Testis (tissue), 3 donors: ENCODE measurements around the gene SLC22A23. TPM values are rescaled to one million over a fixed set of nuclear protein-coding genes. Genes with fewer than 3 reads are reported as not detected.
A peak's percentile ranks its signal among the peaks of the same experiment; 100 is the strongest.

Experiments used
- DNase-seq: peaks from one replicate; pipeline ENCODE4 v3.0.0-alpha.2; 2019
- H3K27ac ChIP-seq, 2 donors: fragments of 200-600 bp; sonication (generic); one replicate each; pipeline ENCODE4 v1.5.1; 2019
- H3K27me3 ChIP-seq: fragments of 200-600 bp; sonication (generic); one replicate; pipeline ENCODE4 v1.5.1; 2019
- H3K36me3 ChIP-seq: fragments of 200-600 bp; sonication (generic); one replicate; pipeline ENCODE4 v1.5.1; 2017; ENCODE audit warnings: low read depth; ENCODE audit errors: missing control alignments
- H3K4me1 ChIP-seq: fragments of 200-600 bp; sonication (generic); one replicate; pipeline ENCODE4 v1.5.1; 2019
- H3K4me3 ChIP-seq, 2 donors: fragments of 200-600 bp; sonication (generic); one replicate each; pipeline ENCODE4 v1.5.1; 2017 to 2019
- H3K9me3 ChIP-seq: fragments of 200-600 bp; sonication (generic); one replicate; pipeline ENCODE4 v1.5.1; 2017
- POLR2A ChIP-seq: fragments of 450-650 bp; IDR thresholded peaks from one replicate; pipeline ENCODE4 v1.6.1; 2017; ENCODE audit warnings: antibody characterized with exemption, mild to moderate bottlenecking, moderate library complexity
- WGBS, 2 donors: methylation state at CpG; one replicate each; pipeline ENCODE4 v1.1.5; 2018; 5-methylcytosine and 5-hydroxymethylcytosine counted together
- intact Hi-C: fragments of 100-400 bp; cut with DNase I; formaldehyde crosslinking; loops from one replicate; pipeline ENCODE4 v1.15.1; 2023; ENCODE audit warnings: low total_unique reads
- polyA plus RNA-seq: library from polyadenylated mRNA; stranded (reverse); fragments of 350-450 nt; fragmentation: Illumina TruSeq; extraction: RNeasy Lipid Tissue Mini Kit (QIAGEN cat#74804); gene quantifications from one replicate; pipeline ENCODE4 v1.2.3, GENCODE V29; 2014; ENCODE audit warnings: low read depth, low replicate concordance; ENCODE audit not compliant: insufficient read depth
- total RNA-seq, 2 donors: library from RNA; depleted of rRNA; stranded (reverse); fragments of >200 nt; gene quantifications; one replicate each; pipeline ENCODE4 v1.2.3, GENCODE V29; 2016
- TF ChIP-seq, protein P1 (sequence below), 3 experiments: fragments of 450-650 bp in 2 of 3; fragments of 200-600 bp in 1 of 3; sonication (generic) in 1 of 3; IDR thresholded peaks; one replicate each; pipeline ENCODE4 v1.5.1; 2016 to 2019; ENCODE audit warnings: antibody characterized with exemption in 3 of 3, mild to moderate bottlenecking in 2 of 3, moderate library complexity in 1 of 3

Gene SLC22A23
- total and polyA plus RNA-seq, 3 donors from 2014 or later, result 9.0 to 20.9 (median 14.9) TPM

DNA sequence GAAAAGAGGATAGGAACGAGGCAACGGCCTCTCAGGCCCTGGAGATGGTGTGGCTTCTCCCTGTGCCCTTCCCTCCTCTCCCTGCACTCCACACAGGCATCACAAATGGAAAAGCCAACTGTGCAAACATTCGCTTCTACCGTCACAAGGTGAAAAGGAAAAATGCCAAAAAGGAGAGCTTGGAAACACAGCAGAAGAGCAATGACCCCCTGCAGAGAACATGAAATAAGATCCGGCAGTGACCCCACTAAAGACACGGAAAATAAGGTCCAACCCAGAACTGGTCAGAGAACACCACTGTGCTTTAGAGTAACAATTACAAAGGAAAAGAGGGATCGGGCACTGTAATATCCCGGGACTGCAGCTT is 63.0 kb downstream of the SLC22A23 start:
- no peaks in the 10 kb centered on the region for H3K9me3 ChIP-seq
- intact Hi-C loops, result no loop called here
- H3K4me3 ChIP-seq, result no peak overlapping the region
- TF ChIP-seq, protein P1, sequence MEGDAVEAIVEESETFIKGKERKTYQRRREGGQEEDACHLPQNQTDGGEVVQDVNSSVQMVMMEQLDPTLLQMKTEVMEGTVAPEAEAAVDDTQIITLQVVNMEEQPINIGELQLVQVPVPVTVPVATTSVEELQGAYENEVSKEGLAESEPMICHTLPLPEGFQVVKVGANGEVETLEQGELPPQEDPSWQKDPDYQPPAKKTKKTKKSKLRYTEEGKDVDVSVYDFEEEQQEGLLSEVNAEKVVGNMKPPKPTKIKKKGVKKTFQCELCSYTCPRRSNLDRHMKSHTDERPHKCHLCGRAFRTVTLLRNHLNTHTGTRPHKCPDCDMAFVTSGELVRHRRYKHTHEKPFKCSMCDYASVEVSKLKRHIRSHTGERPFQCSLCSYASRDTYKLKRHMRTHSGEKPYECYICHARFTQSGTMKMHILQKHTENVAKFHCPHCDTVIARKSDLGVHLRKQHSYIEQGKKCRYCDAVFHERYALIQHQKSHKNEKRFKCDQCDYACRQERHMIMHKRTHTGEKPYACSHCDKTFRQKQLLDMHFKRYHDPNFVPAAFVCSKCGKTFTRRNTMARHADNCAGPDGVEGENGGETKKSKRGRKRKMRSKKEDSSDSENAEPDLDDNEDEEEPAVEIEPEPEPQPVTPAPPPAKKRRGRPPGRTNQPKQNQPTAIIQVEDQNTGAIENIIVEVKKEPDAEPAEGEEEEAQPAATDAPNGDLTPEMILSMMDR (IDR thresholded peaks at IDR 0.05), result no peak
- no peak for TF ChIP-seq POLR2A
- no peak overlapping the region for H3K27ac ChIP-seq
- H3K27me3 ChIP-seq, result no peaks in the 10 kb centered on the region
- WGBS, 2 donors, result 86 to 89% methylated on average over 8 of the region's 8 CpGs
- no peaks in the 10 kb centered on the region for H3K36me3 ChIP-seq
- DNase-seq, result no peak
- no peaks in the 10 kb centered on the region for H3K4me1 ChIP-seq

GRCh38 chr6:3392930-3393835 is 63.7 kb downstream of the SLC22A23 start:
- Histone ChIP-seq H3K9me3 (no peaks in the 10 kb centered on the region), H3K4me1 (no peaks in the 10 kb centered on the region), H3K4me3 (no peak overlapping the region), H3K27me3 (no peaks in the 10 kb centered on the region), H3K36me3 (no peaks in the 10 kb centered on the region), H3K27ac (no peak overlapping the region)
- intact Hi-C loops, result no loop called here
- WGBS, 2 donors, result 88 to 93% methylated on average over 13 of the region's 13 CpGs
- DNase-seq, result no peak
- TF ChIP-seq POLR2A, result no peak
- TF ChIP-seq, protein P1 (IDR thresholded peaks at IDR 0.05), result no peak

DNA sequence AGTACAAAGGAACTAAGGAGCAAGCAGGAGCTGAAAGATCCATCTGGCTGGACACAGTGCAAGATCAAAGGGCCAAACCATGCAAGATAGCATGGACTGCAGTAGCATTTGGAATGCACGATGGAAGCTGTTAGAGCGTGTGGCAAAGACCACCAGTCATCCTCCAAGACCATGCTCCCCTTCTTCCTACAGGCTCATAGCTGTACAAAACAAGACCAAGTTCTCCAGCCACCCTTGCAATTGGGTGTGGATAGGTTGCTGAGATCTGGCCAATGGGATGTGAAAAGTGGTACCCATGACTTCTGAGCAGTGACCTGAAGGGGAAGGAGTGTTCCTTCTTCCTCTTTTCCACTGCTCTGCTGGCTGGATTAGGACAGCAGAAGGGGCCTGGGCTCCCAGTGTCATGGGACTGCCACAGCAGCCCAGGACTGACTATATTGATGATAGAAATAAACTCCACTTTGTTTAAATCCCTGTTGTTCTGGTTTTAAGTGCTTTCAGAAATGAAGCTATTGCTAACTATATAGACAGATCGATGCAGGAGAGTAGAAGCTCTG is 64.9 kb downstream of the SLC22A23 start:
- TF ChIP-seq, protein P1 (IDR thresholded peaks at IDR 0.05), result no peak
- TF ChIP-seq POLR2A, result no peak
- 87 to 99% methylated on average over 3 of the region's 3 CpGs for WGBS, 2 donors
- no peak for DNase-seq
- no peaks in the 10 kb centered on the region for H3K9me3 ChIP-seq
- H3K36me3 ChIP-seq, result no peaks in the 10 kb centered on the region
- no peaks in the 10 kb centered on the region for H3K27me3 ChIP-seq
- H3K4me3 ChIP-seq, result no peak overlapping the region
- intact Hi-C loops, result no loop called here
- H3K27ac ChIP-seq, result no peak overlapping the region
- H3K4me1 ChIP-seq, result no peaks in the 10 kb centered on the region

GRCh38 chr6:3390698-3391097 is 66.2 kb downstream of the SLC22A23 start:
- H3K36me3 ChIP-seq, result no peaks in the 10 kb centered on the region
- H3K27ac ChIP-seq, result no peak overlapping the region
- H3K27me3 ChIP-seq, result no peaks in the 10 kb centered on the region
- peaks cover under 1% of the 10 kb centered on the region for H3K4me1 ChIP-seq
- intact Hi-C loops, result no loop called here
- H3K9me3 ChIP-seq, result no peaks in the 10 kb centered on the region
- WGBS, 2 donors, result 69 to 76% methylated on average over 5 of the region's 5 CpGs
- H3K4me3 ChIP-seq, result no peak overlapping the region
- peak; percentile 29 for DNase-seq
- no peak for TF ChIP-seq POLR2A

- intact Hi-C loops, result no loop called here
- 91 to 95% methylated on average over 15 of the region's 15 CpGs for WGBS, 2 donors
- no peak for TF ChIP-seq POLR2A
- TF ChIP-seq, protein P1 (IDR thresholded peaks at IDR 0.05), result no peak
- peaks cover 7% of the 10 kb centered on the region for H3K4me1 ChIP-seq
- no peaks in the 10 kb centered on the region for H3K36me3 ChIP-seq
- H3K4me3 ChIP-seq, result no peak overlapping the region
- H3K9me3 ChIP-seq, result no peaks in the 10 kb centered on the region
- no peak overlapping the region for H3K27ac ChIP-seq
- no peak for DNase-seq
- H3K27me3 ChIP-seq, result no peaks in the 10 kb centered on the region
Measured at GRCh38 chr6:3389390-3390167, 67.3 kb downstream of the SLC22A23 start.
